ENCODE results near the gene CCDC142. TPM values are rescaled to one million over a fixed set of nuclear protein-coding genes. Genes with fewer than 3 reads are reported as not detected.

Gene CCDC142
- total and polyA plus RNA-seq, 2 experiments from 2014 or later = 23.4 to 33.5 TPM

GRCh38 chr2:74529357-74530238 is 46.8 kb upstream of the CCDC142 start, which contains the start of the genes AUP1 and HTRA2:
Gene AUP1 (minus strand): TSS chr2:74529706. CDS start chr2:74529629, 77 bp downstream.
Gene HTRA2 (plus strand): TSS chr2:74529933. CDS start chr2:74530007, 74 bp downstream.
- Histone ChIP-seq H3K27ac (peak within 1 kb of the TSS; percentile 84), H3K36me3 (peaks cover 19% of the 10 kb centered on the region), H3K4me3 (peak within 1 kb of the TSS; percentile 82), H3K9me3 (ENCODE audit: low read depth) (no peaks in the 10 kb centered on the region), H3K4me1 (ENCODE audit: low read depth) (peaks cover 9% of the 10 kb centered on the region), H3K27me3 (no peaks in the 10 kb centered on the region)
- TF ChIP-seq CTCF (IDR thresholded peaks at IDR 0.05; ENCODE audit: low read depth, low read length) = no peak
- peak; percentile 100 for DNase-seq (ENCODE audit: low read depth in 1 of 2, low spot score in 1 of 2)

DNA sequence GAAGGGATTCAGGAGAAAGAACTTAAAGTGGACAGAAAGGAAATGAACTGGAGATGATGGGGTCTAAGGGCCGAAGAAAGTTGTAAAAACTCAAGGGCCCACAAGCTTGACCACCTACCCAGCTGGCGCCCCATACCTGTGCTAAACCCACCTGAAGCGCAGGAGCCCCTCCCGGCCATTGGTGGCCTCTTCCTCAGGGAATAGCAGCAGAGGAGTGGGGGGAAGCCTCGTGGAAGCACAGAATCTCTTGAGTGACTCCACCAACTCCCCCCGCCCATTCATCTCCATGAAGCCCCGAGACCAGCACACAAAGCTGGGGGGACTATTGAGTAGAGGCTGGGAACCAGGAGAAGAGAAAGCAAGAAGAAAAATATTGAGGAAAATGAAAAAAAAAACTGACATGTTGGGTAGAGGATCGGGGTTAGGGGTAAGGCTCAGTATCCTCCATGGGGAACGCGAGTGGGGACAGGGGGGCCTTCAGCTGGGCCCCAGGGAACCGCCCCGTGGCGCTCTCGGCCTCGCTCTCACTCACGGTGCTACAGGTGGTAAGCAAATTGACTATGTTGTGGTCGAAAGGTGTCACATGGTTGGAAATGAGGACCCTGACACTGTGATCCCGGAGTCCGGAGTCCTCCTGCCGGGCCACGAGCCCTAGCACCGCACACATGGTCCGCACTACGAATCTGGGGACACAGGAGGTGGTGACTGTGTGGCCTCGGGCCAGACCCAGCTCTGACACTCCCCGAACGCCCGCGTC is 46.0 kb upstream of the CCDC142 start:
- H3K27ac ChIP-seq = peak overlapping the region; percentile 84
- peaks cover 19% of the 10 kb centered on the region for H3K36me3 ChIP-seq
- no peak for DNase-seq (ENCODE audit: low read depth in 1 of 2, low spot score in 1 of 2)
- H3K4me1 ChIP-seq (ENCODE audit: low read depth) = peaks cover 9% of the 10 kb centered on the region
- peaks cover 6% of the 10 kb centered on the region for H3K27me3 ChIP-seq
- peak overlapping the region; percentile 82 for H3K4me3 ChIP-seq
- no peak for TF ChIP-seq CTCF (IDR thresholded peaks at IDR 0.05; ENCODE audit: low read depth, low read length)
- no peaks in the 10 kb centered on the region for H3K9me3 ChIP-seq (ENCODE audit: low read depth)

GRCh38 chr2:74527741-74528140 is 44.9 kb upstream of the CCDC142 start:
- no peak for TF ChIP-seq CTCF (IDR thresholded peaks at IDR 0.05; ENCODE audit: low read depth, low read length)
- no peak overlapping the region for H3K4me3 ChIP-seq

DNA sequence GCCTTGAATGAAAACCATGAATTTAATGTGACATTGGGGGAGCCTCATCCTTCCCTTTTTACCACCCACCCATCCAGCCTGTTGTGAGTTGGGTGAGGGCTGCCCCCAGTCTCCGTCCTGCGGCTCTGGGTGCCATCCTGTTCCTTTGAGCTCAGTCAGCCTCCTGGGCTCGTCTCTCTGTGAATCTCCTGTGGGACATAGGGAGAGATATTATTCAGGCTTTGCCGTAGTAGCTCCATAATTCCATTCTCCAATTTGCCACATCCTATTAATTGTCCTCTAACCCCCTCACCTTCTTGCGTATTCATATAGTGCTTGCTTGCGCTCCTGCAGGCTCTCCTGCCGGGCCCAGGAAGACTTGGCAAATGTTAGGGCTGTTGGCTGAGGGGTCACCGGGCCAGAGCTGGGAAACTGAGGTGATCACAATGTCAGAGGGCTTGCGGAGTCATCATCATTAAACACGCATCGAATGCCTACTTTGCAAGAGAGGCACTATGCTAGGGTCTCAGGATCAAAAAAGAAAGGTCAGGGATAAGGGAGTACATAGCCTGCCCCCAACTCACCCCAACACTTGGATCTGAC is 43.9 kb upstream of the CCDC142 start:
- no peak overlapping the region for H3K4me3 ChIP-seq
- TF ChIP-seq CTCF (IDR thresholded peaks at IDR 0.05; ENCODE audit: low read depth, low read length) = no peak
- peaks cover 10% of the 10 kb centered on the region for H3K36me3 ChIP-seq
- H3K9me3 ChIP-seq (ENCODE audit: low read depth) = no peaks in the 10 kb centered on the region
- H3K27me3 ChIP-seq = peaks cover 26% of the 10 kb centered on the region
- peaks cover 9% of the 10 kb centered on the region for H3K4me1 ChIP-seq (ENCODE audit: low read depth)
- H3K27ac ChIP-seq = no peak overlapping the region
- no peak for DNase-seq (ENCODE audit: low read depth in 1 of 2, low spot score in 1 of 2)

More at GRCh38 chr2:74527741-74528140, 44.9 kb upstream of the CCDC142 start:
- no peak overlapping the region for H3K27ac ChIP-seq
- H3K4me1 ChIP-seq (ENCODE audit: low read depth) = peaks cover 9% of the 10 kb centered on the region
- peaks cover 16% of the 10 kb centered on the region for H3K36me3 ChIP-seq
- H3K27me3 ChIP-seq = peaks cover 16% of the 10 kb centered on the region
- H3K9me3 ChIP-seq (ENCODE audit: low read depth) = no peaks in the 10 kb centered on the region
- DNase-seq (ENCODE audit: low read depth in 1 of 2, low spot score in 1 of 2) = no peak
